Endothelial cell of umbilical vein (primary cell): ENCODE results near the gene RC3H1. TPM values are rescaled to one million over a fixed set of nuclear protein-coding genes. Genes with fewer than 3 reads are reported as not detected.

ENCODE experiments used
- BruUV-seq: library from RNA; stranded (reverse); fragments of 400-500 nt; replicated peaks from 2 replicates; lab custom pipeline; 2021; lab: Mats Ljungman, UMichigan
- CTCF ChIA-PET: fragments of 300-600, 350-600 bp; sonication (Branson Sonifier 250); formaldehyde crosslinking; loops from one replicate; lab custom pipeline; 2021; ENCODE audit warnings: antibody characterized with exemption, inconsistent platforms; lab: Charles Lee
- POLR2A ChIA-PET: fragments of 300-600, 350-600 bp; sonication (Branson Sonifier 250); formaldehyde crosslinking; loops from one replicate; lab custom pipeline; 2021; ENCODE audit warnings: antibody characterized with exemption, inconsistent platforms; lab: Charles Lee
- DNase-seq: peaks from one replicate; pipeline ENCODE4 v3.0.0-alpha.2; 2011; ENCODE audit warnings: low read depth, low spot score
- FAIRE-seq: peaks from 2 replicates; lab custom pipeline; 2011; peaks lifted over from hg19 to GRCh38; lab: Jason Lieb, UNC
- H2AFZ ChIP-seq: 2 replicates; pipeline ENCODE4 v1.6.0; 2012; ENCODE audit warnings: low read depth, low read length, control low read depth, inconsistent platforms
- H3K27ac ChIP-seq: 2 replicates; pipeline ENCODE4 v1.5.1; 2011; ENCODE audit warnings: low read depth, mild to moderate bottlenecking, control low read depth, low read length, moderate library complexity; ENCODE audit not compliant: insufficient read depth
- H3K27me3 ChIP-seq, 2 experiments: 2 replicates each; pipeline versions ENCODE4 v1.6.0 to v1.6.1; 2011; ENCODE audit warnings: low read length in 2 of 2, mixed read lengths in 1 of 2; ENCODE audit not compliant: control insufficient read depth in 2 of 2, insufficient read depth in 2 of 2
- H3K36me3 ChIP-seq, 2 experiments: 2 replicates in 1 of 2; 3 replicates in 1 of 2; pipeline ENCODE4 v1.5.1; 2011; ENCODE audit warnings: low read length in 2 of 2, mild to moderate bottlenecking in 1 of 2, moderate library complexity in 1 of 2; ENCODE audit not compliant: control insufficient read depth in 2 of 2, insufficient read depth in 2 of 2; ENCODE audit errors: extremely low read depth in 1 of 2
- H3K4me1 ChIP-seq: 3 replicates; pipeline ENCODE4 v1.5.1; 2011; ENCODE audit warnings: mild to moderate bottlenecking, low read length; ENCODE audit not compliant: control insufficient read depth, insufficient read depth; ENCODE audit errors: extremely low read depth
- H3K4me2 ChIP-seq: 2 replicates; pipeline ENCODE4 v1.6.1; 2011; ENCODE audit warnings: low read length, control low read depth, mixed read lengths; ENCODE audit not compliant: insufficient read depth
- H3K4me3 ChIP-seq, 3 experiments: fragments of 200-600 bp in 1 of 3; sonication (generic), shearing (Covaris generic) in 1 of 3; replicated peaks in 1 of 3; 2 replicates each; pipeline ENCODE4 v1.5.1; 2011 to 2016; ENCODE audit warnings: control low read depth in 3 of 3, low read length in 3 of 3, mild to moderate bottlenecking in 2 of 3, inconsistent platforms in 1 of 3, low read depth in 1 of 3, moderate library complexity in 1 of 3; ENCODE audit not compliant: insufficient read depth in 1 of 3
- H3K79me2 ChIP-seq: 2 replicates; pipeline ENCODE4 v1.6.0; 2012; ENCODE audit warnings: low read length, inconsistent platforms; ENCODE audit not compliant: control insufficient read depth, insufficient read depth
- H3K9ac ChIP-seq: replicated peaks from 2 replicates; pipeline ENCODE3; 2011; ENCODE audit warnings: low read length, control low read depth; ENCODE audit not compliant: insufficient read depth; ENCODE audit errors: extremely low read depth
- H3K9me1 ChIP-seq: replicated peaks from 3 replicates; pipeline ENCODE4 v1.6.0; 2011; ENCODE audit warnings: mild to moderate bottlenecking, low read length; ENCODE audit not compliant: control insufficient read depth, insufficient read depth; ENCODE audit errors: extremely low read depth
- H3K9me3 ChIP-seq: replicated peaks from 2 replicates; pipeline ENCODE4 v1.5.1; 2012; ENCODE audit warnings: low read length, inconsistent platforms; ENCODE audit not compliant: control insufficient read depth, insufficient read depth
- H4K20me1 ChIP-seq: replicated peaks from 2 replicates; pipeline ENCODE3; 2011; ENCODE audit warnings: mild to moderate bottlenecking, low read length; ENCODE audit not compliant: control insufficient read depth, insufficient read depth; ENCODE audit errors: extremely low read depth
- CTCF ChIP-seq, 2 donors: IDR thresholded peaks; 1 replicate in 1 of 2; 2 replicates in 1 of 2; pipeline ENCODE4 v1.5.1; 2011; ENCODE audit warnings: low read length in 2 of 2, mild to moderate bottlenecking in 2 of 2, moderate library complexity in 2 of 2, control low read depth in 1 of 2, inconsistent platforms in 1 of 2, low read depth in 1 of 2; ENCODE audit not compliant: insufficient read depth in 1 of 2; ENCODE audit errors: extremely low read depth in 1 of 2
- EZH2 ChIP-seq: IDR thresholded peaks from 2 replicates; pipeline ENCODE4 v1.6.1; 2012; ENCODE audit warnings: borderline replicate concordance, low read depth, mild to moderate bottlenecking, moderate library complexity, low read length, inconsistent platforms; ENCODE audit not compliant: severe bottlenecking
- FOS ChIP-seq: IDR thresholded peaks from 2 replicates; pipeline ENCODE4 v1.6.1; 2011; ENCODE audit warnings: mild to moderate bottlenecking, low read length, moderate library complexity, borderline replicate concordance; ENCODE audit not compliant: insufficient read depth
- GATA2 ChIP-seq: IDR thresholded peaks from 2 replicates; pipeline ENCODE4 v1.7.0; 2011; ENCODE audit warnings: low read depth, mild to moderate bottlenecking, moderate library complexity, mixed read lengths, low read length; ENCODE audit not compliant: insufficient read length, insufficient read depth
- JUN ChIP-seq: IDR thresholded peaks from 2 replicates; pipeline ENCODE4 v1.6.1; 2011; ENCODE audit warnings: borderline replicate concordance, low read depth; ENCODE audit not compliant: insufficient read length, insufficient read depth
- MAX ChIP-seq: IDR thresholded peaks from 2 replicates; pipeline ENCODE4 v1.6.1; 2011; ENCODE audit not compliant: insufficient read depth, insufficient read length
- MYC ChIP-seq: IDR thresholded peaks from one replicate; pipeline ENCODE4 v1.6.1; 2011; ENCODE audit warnings: mild to moderate bottlenecking, low read depth, low read length
- POLR2A ChIP-seq: IDR thresholded peaks from 2 replicates; pipeline ENCODE4 v1.6.1; 2012; ENCODE audit warnings: low read depth, mild to moderate bottlenecking, control low read depth, low read length
- POLR2AphosphoS5 ChIP-seq: IDR thresholded peaks from 2 replicates; pipeline ENCODE4 v1.6.1; 2012; ENCODE audit warnings: low read depth, mild to moderate bottlenecking, control low read depth, low read length, moderate library complexity; ENCODE audit not compliant: insufficient read depth
- dilution Hi-C: fragments of 300-500 bp; cut with MboI; formaldehyde crosslinking; loops from one replicate; pipeline ENCODE4 v1.15.0; 2019; ENCODE audit warnings: low sequenced_read_pairs; ENCODE audit not compliant: extremely low pct_ligation_motif_present
- intact Hi-C: fragments of 100-400 bp; cut with micrococcal nuclease; formaldehyde crosslinking; loops from one replicate; pipeline ENCODE4 v1.10.0; 2022
- polyA plus RNA-seq, 4 experiments: library from polyadenylated mRNA; depleted of rRNA in 3 of 4; stranded (reverse) in 3 of 4; unstranded in 1 of 4; fragments of >200 nt; gene quantifications; 2 replicates each; pipeline versions ENCODE4 v1.2.1 to v1.2.3, GENCODE V29; 2011 to 2012; ENCODE audit warnings: missing spikeins in 1 of 4
- total RNA-seq: library from RNA; stranded (reverse); gene quantifications from 2 replicates; pipeline ENCODE4 v1.2.3, GENCODE V29; 2021

RC3H1 gene
- total and polyA plus RNA-seq, 2 donors (not counting 3 experiments of a cell fraction or from before 2014, with no cell fraction given): 7.0 to 41.4 TPM

- Histone ChIP-seq H3K79me2 (no peaks in the 10 kb centered on the region), H4K20me1 (no peaks in the 10 kb centered on the region), H3K4me3 (no peak overlapping the region), H2AFZ (no peak overlapping the region), H3K9me1 (no peaks in the 10 kb centered on the region), H3K27ac (no peak overlapping the region), H3K36me3 (no peaks in the 10 kb centered on the region), H3K27me3 (peaks cover 0 to 2% of the 10 kb centered on the region in 2 experiments), H3K4me1 (no peaks in the 10 kb centered on the region), H3K9me3 (no peaks in the 10 kb centered on the region), H3K9ac (no peak overlapping the region), H3K4me2 (no peak overlapping the region)
- dilution Hi-C loops (no loop called here), intact Hi-C loops (no loop called here)
- no TSS peak for BruUV-seq
- FAIRE-seq: no peak
- ChIA-PET POLR2A (no interaction called here), CTCF (interaction anchor here (0.9 kb wide), 1 partner anchor 12 kb away, joined by 3 read pairs; no protein-coding TSS in a partner anchor)
- no peak for DNase-seq
- TF ChIP-seq EZH2 (no peak), POLR2AphosphoS5 (no peak), FOS (no peak), CTCF (IDR thresholded peaks at IDR 0.05; ENCODE audit: extremely low read depth in 1 of 2, insufficient read depth in 1 of 2, low read depth in 1 of 2, low read length in 2 of 2) (no peak), JUN (no peak), POLR2A (no peak), MAX (no peak), MYC (no peak), GATA2 (no peak)
These were observed 31.7 kb upstream of the RC3H1 start for GRCh38 chr1:174053826-174054225.
